Neuronal stem cell (in vitro differentiated cells): Measurements from ENCODE around the gene LRCH2.

Experiments used
- DNase-seq: peaks from one replicate; pipeline ENCODE4 v3.0.0-alpha.2; 2013; ENCODE audit warnings: low spot score
- H2AFZ ChIP-seq: one replicate; pipeline ENCODE4 v1.6.1; 2013; ENCODE audit warnings: mild to moderate bottlenecking, low read length, inconsistent platforms
- H2AK5ac ChIP-seq: 2 replicates; pipeline ENCODE4 v1.6.1; 2013; ENCODE audit warnings: low read depth, mild to moderate bottlenecking, inconsistent platforms, low read length, moderate library complexity, mixed read lengths
- H2BK120ac ChIP-seq: 2 replicates; pipeline ENCODE4 v1.6.1; 2013; ENCODE audit warnings: low read depth, mild to moderate bottlenecking, inconsistent platforms, low read length, moderate library complexity, mixed read lengths
- H2BK12ac ChIP-seq: one replicate; pipeline ENCODE4 v1.6.1; 2013; ENCODE audit warnings: low read length, inconsistent platforms
- H2BK15ac ChIP-seq: 2 replicates; pipeline ENCODE4 v1.6.1; 2013; ENCODE audit warnings: mild to moderate bottlenecking, low read length, inconsistent platforms, mixed read lengths
- H2BK5ac ChIP-seq: one replicate; pipeline ENCODE4 v1.6.1; 2013; ENCODE audit warnings: inconsistent platforms, mild to moderate bottlenecking, low read length, moderate library complexity
- H3K14ac ChIP-seq: one replicate; pipeline ENCODE4 v1.6.1; 2013; ENCODE audit warnings: low read length, inconsistent platforms
- H3K18ac ChIP-seq: 2 replicates; pipeline ENCODE4 v1.6.1; 2013; ENCODE audit warnings: low read length, inconsistent platforms
- H3K23ac ChIP-seq: 2 replicates; pipeline ENCODE4 v1.6.1; 2013; ENCODE audit warnings: low read depth, mild to moderate bottlenecking, mixed read lengths, low read length, inconsistent platforms; ENCODE audit not compliant: poor library complexity
- H3K27ac ChIP-seq: replicated peaks from 3 replicates; pipeline ENCODE4 v1.5.1; 2013; ENCODE audit warnings: low read length, inconsistent platforms
- H3K27me3 ChIP-seq, 3 experiments: 2 replicates each; pipeline ENCODE4 v1.6.1; 2013; ENCODE audit warnings: low read length in 3 of 3, mild to moderate bottlenecking in 2 of 3, inconsistent platforms in 1 of 3, low read depth in 1 of 3, mixed read lengths in 1 of 3, moderate library complexity in 1 of 3; ENCODE audit not compliant: control insufficient read depth in 3 of 3, insufficient read depth in 3 of 3
- H3K36me3 ChIP-seq, 2 donors: replicated peaks in 1 of 2; 2 replicates each; pipeline ENCODE4 v1.6.1; 2013; ENCODE audit warnings: low read length in 2 of 2; ENCODE audit not compliant: control insufficient read depth in 2 of 2, insufficient read depth in 2 of 2
- H3K4ac ChIP-seq: 2 replicates; pipeline ENCODE4 v1.6.1; 2013; ENCODE audit warnings: inconsistent platforms, mild to moderate bottlenecking, low read length, moderate library complexity
- H3K4me1 ChIP-seq, 2 donors: 1 replicate in 1 of 2; 2 replicates in 1 of 2; pipeline ENCODE4 v1.6.1; 2013; ENCODE audit warnings: low read length in 2 of 2, low read depth in 1 of 2; ENCODE audit not compliant: control insufficient read depth in 2 of 2, insufficient read depth in 1 of 2
- H3K4me2 ChIP-seq: one replicate; pipeline ENCODE4 v1.6.1; 2013; ENCODE audit warnings: mild to moderate bottlenecking, low read length, inconsistent platforms; ENCODE audit not compliant: insufficient read depth, poor library complexity, severe bottlenecking
- H3K4me3 ChIP-seq, 2 donors: 2 replicates each; pipeline ENCODE4 v1.5.1; 2013; ENCODE audit warnings: low read length in 2 of 2, mild to moderate bottlenecking in 2 of 2, inconsistent platforms in 1 of 2, moderate library complexity in 1 of 2
- H3K79me1 ChIP-seq: one replicate; pipeline ENCODE4 v1.6.1; 2013; ENCODE audit warnings: low read depth, mild to moderate bottlenecking, inconsistent platforms, low read length, moderate library complexity
- H3K9ac ChIP-seq: one replicate; pipeline ENCODE4 v1.6.1; 2013; ENCODE audit warnings: mild to moderate bottlenecking, low read depth, low read length, inconsistent platforms; ENCODE audit not compliant: poor library complexity
- H3K9me3 ChIP-seq, 2 donors: replicated peaks in 1 of 2; 2 replicates each; pipeline versions ENCODE3 to v1.6.1; 2013; ENCODE audit warnings: low read length in 2 of 2, mild to moderate bottlenecking in 2 of 2, inconsistent platforms in 1 of 2, low read depth in 1 of 2, mixed read lengths in 1 of 2, moderate library complexity in 1 of 2; ENCODE audit not compliant: control insufficient read depth in 2 of 2, insufficient read depth in 1 of 2
- H4K8ac ChIP-seq: one replicate; pipeline ENCODE4 v1.6.1; 2013; ENCODE audit warnings: low read depth, mild to moderate bottlenecking, inconsistent platforms, low read length, moderate library complexity
- H4K91ac ChIP-seq: one replicate; pipeline ENCODE4 v1.6.1; 2013; ENCODE audit warnings: low read length, low read depth, mild to moderate bottlenecking, inconsistent platforms; ENCODE audit not compliant: poor library complexity
- WGBS, 2 donors: extraction: QIAGEN DNeasy Blood & Tissue Kit; methylation state at CpG; one replicate each; pipeline ENCODE4 v1.1.7; 2013; ENCODE audit warnings: missing lambda C conversion rate in 2 of 2, mixed read lengths in 1 of 2; ENCODE audit not compliant: insufficient read length in 2 of 2, insufficient replicate concordance in 1 of 2; ENCODE audit errors: extremely low coverage in 2 of 2; 5-methylcytosine and 5-hydroxymethylcytosine counted together

The LRCH2 gene

DNA sequence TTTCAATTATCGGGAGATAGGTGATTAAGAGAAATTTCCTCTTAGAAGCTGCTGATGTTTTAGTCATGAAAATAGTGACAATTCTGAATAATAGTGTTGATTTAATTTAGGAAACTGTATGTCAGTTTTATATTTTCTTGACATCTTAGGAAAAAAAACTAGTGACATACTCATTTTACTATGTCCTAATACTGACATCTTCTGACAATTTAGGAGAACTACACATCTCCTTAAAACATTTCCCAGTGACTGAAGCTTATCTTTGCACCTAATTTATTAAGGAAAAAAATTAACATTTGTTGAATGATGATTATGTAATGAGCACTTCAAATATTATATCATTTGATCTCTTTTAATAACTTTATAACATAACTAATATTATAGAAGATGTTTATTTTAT, 86.7 kb downstream of the LRCH2 start:
- H2BK120ac ChIP-seq = no peak overlapping the region
- H2BK12ac ChIP-seq = no peak overlapping the region
- H2BK15ac ChIP-seq = no peak overlapping the region
- no peak overlapping the region for H3K18ac ChIP-seq
- no peak overlapping the region for H3K27ac ChIP-seq
- no peaks in the 10 kb centered on the region for H3K36me3 ChIP-seq
- H3K9ac ChIP-seq = no peak overlapping the region
- no peaks in the 10 kb centered on the region for H3K9me3 ChIP-seq
- no peaks in the 10 kb centered on the region for H3K27me3 ChIP-seq
- H3K23ac ChIP-seq = no peak overlapping the region
- no peaks in the 10 kb centered on the region for H3K4me1 ChIP-seq
- no peak overlapping the region for H4K91ac ChIP-seq
- H3K4me2 ChIP-seq = no peak overlapping the region
- H3K4ac ChIP-seq = no peak overlapping the region
- H2BK5ac ChIP-seq = no peak overlapping the region
- no peak overlapping the region for H2AK5ac ChIP-seq
- H3K4me3 ChIP-seq = no peak overlapping the region
- no peak for DNase-seq
- no peak overlapping the region for H3K14ac ChIP-seq
- H4K8ac ChIP-seq = no peak overlapping the region
- H2AFZ ChIP-seq = no peak overlapping the region
- WGBS, 2 donors = no CpG with 5 or more reads among the region's 1 CpG
- H3K79me1 ChIP-seq = no peaks in the 10 kb centered on the region

- H4K8ac ChIP-seq = no peak overlapping the region
- no peak overlapping the region for H3K14ac ChIP-seq
- no peak overlapping the region for H2AK5ac ChIP-seq
These were observed 91.8 kb downstream of the LRCH2 start for GRCh38 chrX:115142057-115142456.

DNA sequence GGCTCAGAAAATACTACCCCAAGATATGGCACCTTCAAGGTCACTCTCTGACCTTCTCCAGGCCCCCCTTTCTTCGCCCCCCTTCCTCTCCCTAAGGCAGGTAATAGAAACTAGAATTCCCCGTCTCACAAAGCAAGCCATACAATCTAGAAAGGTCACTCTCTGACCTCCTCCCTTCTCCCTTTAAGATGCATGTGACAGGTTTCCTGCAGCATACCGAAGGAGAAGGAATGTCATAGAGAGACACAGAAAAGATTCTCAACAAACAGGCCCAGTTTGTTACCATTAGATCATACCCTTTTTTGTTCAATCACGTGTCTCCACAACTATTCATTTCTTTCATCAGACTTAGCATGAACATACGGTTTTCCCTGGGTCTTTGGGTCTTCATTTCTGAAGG, 95.9 kb downstream of the LRCH2 start:
- Histone ChIP-seq H3K4ac (no peak overlapping the region), H3K23ac (no peak overlapping the region), H2AK5ac (no peak overlapping the region), H2AFZ (no peak overlapping the region), H3K27ac (no peak overlapping the region), H4K91ac (no peak overlapping the region), H3K27me3 (no peaks in the 10 kb centered on the region), H2BK12ac (no peak overlapping the region), H3K14ac (no peak overlapping the region), H3K79me1 (no peaks in the 10 kb centered on the region), H3K9ac (no peak overlapping the region), H4K8ac (no peak overlapping the region), H3K4me2 (no peak overlapping the region), H2BK15ac (no peak overlapping the region), H2BK120ac (no peak overlapping the region), H2BK5ac (no peak overlapping the region), H3K36me3 (peaks cover 0 to 7% of the 10 kb centered on the region in 2 donors), H3K9me3 (peaks cover 0 to 2% of the 10 kb centered on the region in 2 donors), H3K18ac (no peak overlapping the region), H3K4me3 (no peak overlapping the region), H3K4me1 (no peaks in the 10 kb centered on the region)
- WGBS, 2 donors = no CpG with 5 or more reads among the region's 5 CpGs
- peak; percentile 4 for DNase-seq

More at GRCh38 chrX:115142057-115142456, 91.8 kb downstream of the LRCH2 start:
- no peak for DNase-seq
- no peak overlapping the region for H2BK12ac ChIP-seq
- H2BK5ac ChIP-seq = no peak overlapping the region
- no peaks in the 10 kb centered on the region for H3K79me1 ChIP-seq
- no peak overlapping the region for H3K4me3 ChIP-seq
- no peak overlapping the region for H3K18ac ChIP-seq
- no peaks in the 10 kb centered on the region for H3K4me1 ChIP-seq
- H3K9ac ChIP-seq = no peak overlapping the region
- no peak overlapping the region for H2BK15ac ChIP-seq
- peaks cover 0 to 2% of the 10 kb centered on the region in 2 donors for H3K9me3 ChIP-seq
- H3K4me2 ChIP-seq = no peak overlapping the region
- H3K36me3 ChIP-seq = peaks cover 0 to 7% of the 10 kb centered on the region in 2 donors
- no peak overlapping the region for H3K27ac ChIP-seq
- H4K91ac ChIP-seq = no peak overlapping the region
- no peak overlapping the region for H3K4ac ChIP-seq
- no peaks in the 10 kb centered on the region for H3K27me3 ChIP-seq
- no peak overlapping the region for H3K23ac ChIP-seq
- H2AFZ ChIP-seq = no peak overlapping the region
- no peak overlapping the region for H2BK120ac ChIP-seq

DNA sequence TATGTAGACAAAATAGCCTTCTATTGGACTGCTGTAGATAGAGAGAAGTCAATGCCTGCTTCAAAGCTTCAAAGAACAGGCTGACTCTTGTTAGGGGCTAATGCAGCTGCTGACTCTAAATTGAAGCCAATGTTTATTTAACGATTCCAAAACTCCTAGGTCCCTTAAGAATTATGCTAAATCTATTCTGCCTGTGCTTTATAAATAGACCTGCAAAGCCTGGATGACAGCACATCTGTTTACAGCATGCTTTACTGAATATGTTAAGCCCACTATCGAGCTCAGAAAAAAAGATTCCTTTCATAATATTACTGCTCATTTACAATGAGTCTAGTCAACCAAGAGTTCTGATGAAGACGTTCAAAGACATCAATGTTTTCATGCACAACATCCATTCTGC, 99.5 kb downstream of the LRCH2 start:
- Histone ChIP-seq H3K4me3 (no peak overlapping the region), H3K18ac (no peak overlapping the region), H2BK12ac (no peak overlapping the region), H3K4ac (no peak overlapping the region), H2BK15ac (no peak overlapping the region), H3K27me3 (no peaks in the 10 kb centered on the region), H2AFZ (no peak overlapping the region), H3K79me1 (no peaks in the 10 kb centered on the region), H3K4me2 (no peak overlapping the region), H3K9me3 (no peaks in the 10 kb centered on the region), H4K8ac (no peak overlapping the region), H3K14ac (no peak overlapping the region), H2AK5ac (no peak overlapping the region), H3K23ac (no peak overlapping the region), H3K27ac (no peak overlapping the region), H3K4me1 (no peaks in the 10 kb centered on the region), H4K91ac (no peak overlapping the region), H2BK120ac (no peak overlapping the region), H3K36me3 (no peaks in the 10 kb centered on the region), H3K9ac (no peak overlapping the region), H2BK5ac (no peak overlapping the region)
- no CpG with 5 or more reads among the region's 3 CpGs for WGBS, 2 donors
- no peak for DNase-seq
